ENCODE measurements around the gene ADAMTS9.

ADAMTS9 gene

DNA sequence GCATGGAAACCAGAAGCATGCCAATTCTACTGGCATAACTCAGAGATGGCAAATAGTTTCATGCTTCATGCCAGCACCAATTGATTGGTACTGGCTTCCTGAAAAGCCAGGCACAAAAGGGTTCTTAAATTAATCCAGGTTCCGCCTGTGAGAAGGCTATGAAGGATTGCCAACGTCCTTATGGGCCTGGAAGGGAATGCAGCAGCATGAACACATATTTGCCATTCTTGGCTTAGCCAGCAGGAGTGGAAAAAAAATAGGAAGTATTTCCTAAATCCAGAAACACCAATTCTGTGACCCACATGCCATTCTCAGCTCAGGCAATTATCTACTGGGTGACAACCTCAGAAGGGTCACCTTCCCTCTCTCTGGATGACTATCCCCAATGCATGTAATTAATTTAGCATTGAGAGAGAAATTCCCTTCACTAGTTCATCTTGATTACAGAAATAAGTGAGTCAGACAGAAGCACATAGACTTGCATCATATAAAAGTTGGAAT lies 36.0 kb downstream of the ADAMTS9 start:
- no peak for DNase-seq

DNA sequence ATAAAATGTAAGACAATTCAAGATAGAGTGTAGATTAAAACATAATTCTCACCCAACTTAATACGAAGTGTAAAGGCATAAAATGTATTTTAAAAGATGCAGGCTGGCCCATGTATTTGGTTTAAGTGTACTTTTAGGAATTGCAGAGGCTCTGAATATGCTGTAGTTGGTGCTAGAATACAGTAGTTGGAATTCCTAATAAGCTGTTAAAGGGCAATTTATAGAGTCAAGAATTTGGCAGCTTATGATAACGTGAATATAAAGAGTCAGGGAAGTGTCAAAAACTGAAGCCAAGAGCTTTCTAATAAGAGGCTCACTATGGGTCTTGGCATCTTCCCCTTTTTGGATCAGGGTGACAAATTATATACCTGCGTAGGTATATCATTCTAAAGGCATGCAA lies 36.5 kb downstream of the ADAMTS9 start:
- DNase-seq: no peak

DNA sequence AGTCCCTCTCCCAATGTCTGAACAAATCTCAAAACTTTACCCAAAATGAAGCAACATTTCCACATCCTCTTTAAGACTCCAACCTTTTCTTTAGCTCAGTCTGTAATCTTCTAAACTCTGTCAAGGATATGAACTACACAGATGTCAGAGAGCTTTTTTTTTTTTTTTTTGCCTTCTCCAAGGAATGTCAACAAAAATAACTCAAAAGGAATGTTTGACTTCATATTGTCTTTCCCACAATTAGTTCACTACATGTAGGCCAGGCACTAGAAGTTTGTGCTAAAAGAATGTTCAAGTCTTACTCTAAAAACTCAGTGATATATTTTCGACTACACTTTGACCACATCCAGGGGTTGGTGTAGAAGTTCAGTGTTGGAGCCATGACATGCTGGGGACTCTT lies 37.1 kb downstream of the ADAMTS9 start:
- DNase-seq: no peak

DNA sequence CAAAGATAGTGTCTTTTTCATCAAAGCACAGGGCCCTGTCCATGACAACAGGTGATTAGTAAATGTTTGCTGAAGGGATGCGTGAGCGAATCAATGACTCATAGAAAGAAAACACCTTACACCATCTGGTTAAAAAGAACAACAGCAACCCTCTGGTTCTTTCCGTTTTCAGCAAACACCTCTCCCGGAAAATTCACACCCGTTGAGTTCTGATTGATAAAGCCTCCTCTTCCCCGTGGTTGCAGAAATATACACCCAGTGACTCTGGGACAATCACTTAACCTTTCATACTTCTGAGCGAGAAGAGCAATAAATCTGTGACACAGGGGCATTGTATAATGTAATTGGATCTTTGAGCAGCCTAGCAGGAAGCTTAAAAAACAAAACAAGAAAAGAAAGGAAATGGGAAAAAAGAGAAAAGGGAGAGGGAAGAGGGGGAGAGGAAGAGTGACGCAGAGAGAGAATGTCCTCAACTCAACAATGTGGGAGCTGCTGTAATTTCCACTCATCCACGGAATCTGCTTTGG lies 37.6 kb downstream of the ADAMTS9 start:
- DNase-seq: no peak

DNA sequence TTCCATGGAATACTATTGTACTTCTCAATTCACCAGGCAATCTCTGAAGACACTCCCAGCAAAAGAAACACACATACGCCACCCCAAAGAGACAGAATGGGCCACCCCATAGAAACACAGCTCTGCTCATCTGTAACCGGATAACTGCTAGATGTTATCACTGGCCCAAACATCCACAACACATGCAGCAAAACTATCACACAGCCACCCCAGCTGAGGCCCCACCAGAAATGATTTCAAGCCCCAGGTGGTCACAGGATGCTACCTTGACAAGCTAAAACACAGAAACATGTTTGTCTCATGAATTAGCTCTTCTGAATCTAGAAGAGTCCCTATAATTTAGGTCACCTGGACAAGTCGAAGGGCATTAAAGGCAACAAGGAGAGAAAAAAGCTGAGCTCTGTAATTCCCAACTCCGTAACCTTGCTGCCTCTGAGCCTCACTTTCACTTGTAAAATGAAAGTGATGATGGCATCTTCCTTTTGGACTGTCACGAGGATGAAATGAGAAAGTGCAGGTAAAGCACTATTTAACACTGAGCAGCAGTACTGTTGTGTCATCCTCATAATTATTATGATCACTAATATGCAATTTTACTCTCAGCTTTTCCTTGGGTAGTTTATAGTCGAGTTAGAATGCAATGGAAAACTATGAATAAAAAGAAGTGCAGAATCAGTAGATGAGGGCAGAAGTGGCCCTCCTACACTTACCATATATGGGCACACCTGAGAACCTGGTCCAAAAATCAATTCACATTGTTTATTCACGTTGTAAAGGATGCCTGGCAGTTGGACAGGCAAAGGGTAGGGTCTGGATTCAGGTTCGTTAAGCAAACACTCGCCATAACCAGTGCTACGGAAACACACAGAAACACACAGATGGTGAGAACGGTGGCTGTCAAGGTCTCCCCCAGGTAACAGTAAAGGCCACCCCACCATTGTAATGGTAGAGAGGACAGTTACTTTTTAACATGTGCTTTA lies 38.6 kb downstream of the ADAMTS9 start:
- no peak for DNase-seq

DNA sequence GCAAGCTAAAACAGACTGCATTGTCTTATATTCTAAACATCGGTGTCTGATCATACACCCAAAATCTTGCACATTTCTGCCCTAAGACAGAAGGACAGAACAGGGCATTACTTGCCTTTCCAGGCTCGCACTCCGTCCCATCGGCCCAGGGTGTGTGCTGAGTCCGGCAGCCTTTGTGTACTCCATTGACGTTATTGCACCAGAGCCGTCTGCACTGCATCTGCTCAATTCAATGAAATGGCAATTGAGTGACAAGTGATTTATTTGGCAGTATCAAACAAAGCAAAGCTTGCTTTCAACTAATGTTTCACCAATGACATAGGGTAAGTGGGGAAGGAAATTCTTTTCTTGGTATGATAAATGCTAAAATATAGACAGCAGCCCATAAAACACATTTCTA lies 40.0 kb downstream of the ADAMTS9 start:
- no peak for DNase-seq

DNA sequence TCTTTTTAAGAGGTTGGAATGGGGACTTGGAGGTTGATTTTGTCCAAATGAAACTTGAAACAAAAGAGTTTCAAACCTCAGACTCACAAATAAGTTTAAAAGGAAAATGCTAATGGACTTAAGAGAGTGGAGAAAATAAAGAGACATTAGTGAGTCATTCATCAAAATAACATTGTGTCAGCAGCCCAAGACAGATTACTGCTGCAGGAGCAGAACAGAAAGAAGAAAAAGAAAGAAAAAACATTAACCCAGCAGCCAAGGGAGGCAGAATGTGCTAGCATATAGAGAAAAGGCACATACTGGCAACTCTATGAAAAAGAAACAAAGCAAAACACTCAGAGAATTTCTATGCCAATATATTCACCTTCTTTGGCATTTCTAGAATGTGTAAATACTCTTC lies 42.6 kb downstream of the ADAMTS9 start:
- DNase-seq: no peak

DNA sequence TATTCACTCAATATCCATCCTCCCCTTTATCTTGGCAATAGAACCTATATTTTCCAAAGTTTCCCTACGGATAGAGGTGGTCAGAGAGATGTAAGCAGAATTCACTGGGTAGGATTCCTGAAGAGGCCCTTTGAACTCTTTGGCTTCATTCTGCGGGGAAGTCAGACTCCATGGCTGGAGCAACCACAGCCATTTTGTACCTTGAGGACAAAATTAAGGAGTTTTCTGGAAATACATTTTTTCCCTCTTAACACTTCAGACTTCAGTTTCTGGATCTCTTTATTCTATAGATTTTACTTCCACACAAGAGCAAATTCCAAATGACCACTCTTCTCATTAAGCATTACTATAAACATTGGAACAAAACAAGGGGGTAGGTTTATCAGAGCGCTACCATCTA lies 43.3 kb downstream of the ADAMTS9 start:
- no peak for DNase-seq

DNA sequence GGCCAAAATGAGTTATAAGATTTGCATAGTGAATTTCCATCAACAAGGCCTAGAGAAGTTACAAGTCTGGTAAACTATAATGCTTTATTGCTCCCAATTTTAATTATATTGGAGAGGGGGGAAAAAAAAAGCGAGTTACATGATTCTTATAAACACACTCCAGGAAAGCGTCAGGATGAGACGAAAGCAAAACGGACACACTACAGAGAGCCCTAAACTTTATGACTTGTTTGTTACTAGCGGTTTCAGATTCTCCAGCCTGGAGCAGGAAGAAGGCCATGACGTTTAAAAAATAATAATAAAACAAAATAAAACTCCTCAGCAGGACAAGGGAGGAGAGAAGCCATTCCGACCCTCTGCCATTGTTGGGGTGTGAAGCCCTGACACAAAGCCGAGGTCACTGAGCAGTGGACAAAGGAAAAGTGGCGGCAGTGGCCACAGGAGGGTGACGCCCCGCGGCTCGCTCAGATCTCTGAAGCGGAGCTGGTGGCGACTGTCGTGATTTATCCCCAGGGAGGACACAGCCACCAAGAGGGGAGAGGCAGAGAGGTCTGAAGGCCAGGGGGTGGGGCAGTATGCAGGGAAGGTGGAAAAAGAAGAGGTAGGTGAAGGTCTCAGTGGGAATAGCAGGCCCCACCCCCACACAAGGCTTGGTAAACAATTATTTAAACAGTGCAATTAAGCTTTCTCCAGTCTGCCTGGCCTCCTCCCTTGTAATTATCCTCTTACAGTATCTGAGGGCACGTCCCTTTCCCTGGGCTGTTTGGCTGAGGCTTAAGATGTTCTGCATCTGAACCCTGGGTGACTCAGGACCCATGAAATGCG lies 45.3 kb downstream of the ADAMTS9 start:
- DNase-seq: no peak

DNA sequence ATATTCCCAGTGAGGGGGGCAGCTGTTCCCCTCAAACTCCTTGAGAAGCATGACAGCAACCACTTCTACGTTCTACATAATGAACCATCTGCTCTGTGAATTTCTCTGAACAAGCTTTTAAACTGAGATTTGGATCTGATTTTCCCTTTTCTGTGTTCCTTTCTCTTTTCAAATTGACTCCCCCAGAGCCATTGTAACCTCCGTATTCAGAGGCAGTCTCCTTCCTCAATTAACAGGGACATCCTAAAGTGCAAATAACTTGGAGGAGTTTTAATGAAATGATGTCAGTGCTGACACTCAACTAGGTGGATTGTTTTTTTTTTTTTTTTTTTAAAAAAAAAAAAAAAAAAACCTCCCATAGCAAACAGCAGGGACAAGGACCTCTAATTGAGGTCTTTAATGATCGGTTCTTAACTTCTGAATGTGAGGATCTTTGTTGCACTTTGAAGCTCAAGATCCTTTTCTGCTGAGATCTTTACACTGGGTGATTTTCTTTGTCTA lies 48.8 kb downstream of the ADAMTS9 start:
- DNase-seq: no peak

DNA sequence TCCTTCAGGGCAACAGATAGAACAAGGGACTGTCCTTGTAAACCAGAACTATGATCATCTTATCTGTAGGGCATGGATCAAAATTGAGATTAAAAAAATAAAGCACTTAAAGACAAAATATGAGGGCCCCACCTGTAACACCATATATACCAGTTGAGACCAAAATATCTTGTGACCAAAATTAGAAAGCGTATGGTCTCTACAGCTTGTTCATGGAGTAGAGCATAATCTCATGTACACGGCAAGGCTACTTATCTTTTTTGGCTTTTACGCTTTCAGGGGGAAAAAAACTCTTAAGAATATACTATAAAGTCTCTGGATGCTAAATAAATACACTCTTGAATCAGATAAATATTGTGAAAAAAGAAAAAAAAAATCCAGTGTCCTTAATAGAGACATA lies 49.3 kb downstream of the ADAMTS9 start:
- DNase-seq: no peak

DNA sequence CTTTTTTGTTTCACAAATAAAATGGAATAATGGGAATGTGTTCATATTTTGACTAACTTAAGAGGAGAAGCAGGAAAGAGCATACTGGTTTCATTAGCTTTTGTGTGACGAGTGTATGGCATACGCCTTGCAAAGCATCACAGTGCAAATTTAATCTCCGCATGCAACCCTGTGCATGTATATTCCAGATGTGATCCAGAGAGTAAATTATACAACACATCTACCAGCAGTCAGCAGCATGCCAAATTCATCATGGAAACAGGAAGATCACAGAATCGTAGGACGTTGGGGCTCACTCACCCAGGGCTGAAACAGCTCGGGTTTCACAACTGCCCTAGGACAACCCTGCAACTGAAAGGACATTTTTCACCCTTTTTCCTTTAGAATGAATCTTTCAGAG lies 53.4 kb downstream of the ADAMTS9 start:
- no peak for DNase-seq

DNA sequence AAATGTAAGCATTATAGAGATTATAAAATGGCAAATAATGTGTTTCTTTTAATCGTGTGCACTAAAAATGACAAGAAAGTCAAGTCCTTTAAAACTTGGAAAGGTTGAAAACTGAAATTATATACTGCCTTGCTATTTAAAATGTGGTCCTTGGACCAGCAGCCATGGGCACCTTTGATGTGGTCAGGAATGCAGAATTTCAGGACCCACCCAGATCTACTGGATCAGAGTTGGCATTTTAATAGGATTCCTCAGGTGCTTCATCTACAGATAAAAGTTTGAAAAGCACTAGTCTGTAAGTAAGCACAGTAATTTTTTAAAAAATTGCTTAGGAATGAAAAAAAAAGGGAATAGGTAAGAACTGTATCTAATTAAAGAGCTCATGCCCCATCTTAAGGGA lies 55.8 kb downstream of the ADAMTS9 start:
- DNase-seq: no peak

DNA sequence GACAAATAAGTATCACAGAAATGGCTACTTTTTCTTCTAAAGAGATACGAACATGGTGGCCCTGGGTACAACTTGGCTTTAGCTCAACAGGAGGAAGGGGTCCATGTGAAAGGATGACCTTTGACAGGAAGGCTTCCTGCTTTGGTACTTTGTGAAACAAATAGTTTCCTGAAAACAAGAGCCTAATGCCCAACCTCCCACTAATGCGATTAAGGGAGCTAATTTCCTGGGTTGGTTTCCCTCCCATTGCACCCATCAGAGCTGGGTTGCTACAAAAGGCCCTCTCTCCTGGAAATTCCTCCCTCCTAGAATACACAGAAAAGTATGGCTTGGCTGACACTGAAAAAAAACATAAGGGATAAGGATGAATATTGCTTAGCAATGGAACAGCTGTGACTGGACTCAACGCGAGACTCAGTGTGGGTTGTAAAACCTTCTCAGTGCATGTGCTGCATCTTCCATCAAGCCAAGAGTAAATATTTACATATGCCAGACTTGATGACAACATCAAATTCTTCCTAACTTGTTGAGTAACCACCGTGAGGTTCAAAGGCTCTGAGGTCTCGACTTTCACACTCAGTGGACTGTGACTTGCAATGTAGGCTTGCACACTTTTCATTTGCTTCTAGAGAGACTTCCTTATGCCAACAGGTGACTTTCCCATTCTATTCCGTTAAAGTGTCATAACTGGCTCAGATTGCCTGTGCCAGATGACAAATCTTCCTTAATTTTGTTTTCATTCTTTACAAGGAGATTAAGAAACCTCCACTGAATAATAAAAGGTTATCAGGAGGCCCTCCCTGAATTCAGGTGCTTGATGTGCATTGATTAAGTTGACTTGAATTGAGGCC lies 60.1 kb downstream of the ADAMTS9 start:
- DNase-seq: no peak

DNA sequence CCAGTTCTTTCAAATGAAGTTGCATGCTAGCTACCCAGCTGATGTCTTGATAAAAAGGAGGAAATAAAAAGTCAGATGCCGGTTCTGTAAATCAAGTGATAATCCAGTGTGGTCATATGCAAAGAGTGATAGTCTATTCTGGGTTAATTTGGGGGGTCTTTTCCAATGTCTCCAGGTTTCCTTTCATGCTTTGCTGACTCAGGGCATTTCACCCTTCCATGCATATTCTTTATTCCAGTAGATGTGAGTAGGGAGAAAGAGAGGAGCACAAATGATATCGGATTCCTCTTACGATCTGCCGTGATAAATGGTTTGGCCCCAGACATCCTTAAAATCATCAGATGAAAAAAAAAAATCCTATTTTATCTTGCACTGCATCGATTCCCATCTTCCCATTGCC lies 60.8 kb downstream of the ADAMTS9 start:
- DNase-seq: no peak

DNA sequence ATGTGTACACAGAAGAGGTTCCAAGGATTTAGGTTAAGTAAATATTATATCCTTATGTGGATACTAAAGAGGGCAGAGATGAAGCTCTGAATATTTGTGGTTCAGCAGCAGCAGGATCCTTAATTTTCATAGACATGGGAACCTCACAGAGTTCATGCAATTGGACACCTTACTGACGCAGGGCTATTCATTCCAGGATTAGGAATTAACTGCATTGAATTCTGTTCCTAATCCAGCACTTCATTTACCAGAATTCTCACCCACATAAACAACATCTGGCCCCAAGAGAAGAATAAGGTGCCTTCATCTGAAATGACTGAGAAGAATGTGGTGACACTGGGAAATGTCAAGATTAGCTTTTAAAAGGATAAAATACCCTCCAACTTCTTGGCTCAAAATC lies 62.4 kb downstream of the ADAMTS9 start:
- DNase-seq: no peak

DNA sequence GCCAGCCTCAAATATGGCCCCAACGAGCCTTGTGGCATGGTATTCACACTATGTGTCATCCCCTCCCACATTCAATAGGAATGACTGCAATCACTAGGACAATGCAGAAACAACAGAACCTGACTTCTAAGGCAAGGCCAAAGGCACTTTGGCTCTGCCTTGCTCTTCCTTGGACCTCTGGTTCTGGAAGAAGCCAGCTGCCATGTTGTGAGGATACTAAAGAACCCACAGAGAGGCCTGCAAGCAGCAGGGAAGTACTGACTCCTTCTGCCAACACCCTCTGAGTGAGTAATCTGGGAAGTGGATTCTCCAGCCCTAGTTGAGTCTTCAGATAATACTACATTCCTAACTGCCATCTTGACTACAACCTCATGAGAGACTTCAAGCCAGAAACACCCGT lies 64.7 kb downstream of the ADAMTS9 start:
- DNase-seq: no peak

DNA sequence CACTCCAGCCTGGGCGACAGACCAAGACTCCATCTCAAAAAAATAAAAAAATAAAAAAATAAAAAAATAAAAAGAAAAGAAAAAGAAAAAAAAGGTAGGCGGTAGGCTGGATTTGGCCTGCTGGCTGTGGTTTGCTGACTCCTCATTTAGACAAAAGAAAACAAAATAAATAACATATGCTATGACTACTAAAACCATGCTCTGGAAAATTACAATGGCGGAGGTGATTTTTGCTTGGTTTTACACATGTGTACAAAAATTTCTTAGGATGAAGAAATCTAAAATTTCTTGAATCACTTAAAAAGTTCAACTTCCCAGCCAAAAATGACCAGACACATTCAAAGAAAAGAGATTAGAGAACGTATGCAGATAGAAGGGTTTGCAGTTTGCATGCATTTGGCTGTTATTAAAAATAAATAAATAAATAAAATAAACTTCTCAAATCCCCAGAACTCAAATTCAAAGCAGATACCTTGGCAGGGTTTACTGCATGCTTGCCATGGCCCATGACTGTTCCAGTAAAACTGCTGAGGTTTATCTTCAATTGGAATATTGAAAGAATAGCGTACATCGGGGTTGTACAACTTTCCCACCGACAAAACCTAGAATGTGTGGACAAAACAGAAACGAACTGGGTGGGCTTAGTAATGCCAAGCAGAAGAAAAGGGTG lies 65.9 kb downstream of the ADAMTS9 start:
- DNase-seq: no peak

DNA sequence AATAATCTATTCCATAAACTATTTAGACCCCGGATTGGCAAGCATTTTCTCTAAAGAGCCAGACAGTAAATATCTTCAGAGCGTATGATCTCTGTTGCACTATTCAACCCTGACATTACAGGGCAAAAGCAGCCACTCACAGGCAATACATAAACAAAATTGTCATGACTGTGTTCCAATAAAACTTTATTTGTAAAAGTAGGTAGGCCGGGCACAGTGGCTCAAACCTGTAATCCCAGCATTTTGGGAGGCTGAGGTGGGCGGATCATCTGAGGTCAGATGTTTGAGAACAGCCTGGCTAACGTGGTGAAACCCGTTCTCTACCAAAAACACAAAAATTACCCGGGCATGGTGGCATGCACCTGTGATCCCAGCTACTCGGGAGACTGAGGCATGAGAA lies 66.5 kb downstream of the ADAMTS9 start:
- no peak for DNase-seq

DNA sequence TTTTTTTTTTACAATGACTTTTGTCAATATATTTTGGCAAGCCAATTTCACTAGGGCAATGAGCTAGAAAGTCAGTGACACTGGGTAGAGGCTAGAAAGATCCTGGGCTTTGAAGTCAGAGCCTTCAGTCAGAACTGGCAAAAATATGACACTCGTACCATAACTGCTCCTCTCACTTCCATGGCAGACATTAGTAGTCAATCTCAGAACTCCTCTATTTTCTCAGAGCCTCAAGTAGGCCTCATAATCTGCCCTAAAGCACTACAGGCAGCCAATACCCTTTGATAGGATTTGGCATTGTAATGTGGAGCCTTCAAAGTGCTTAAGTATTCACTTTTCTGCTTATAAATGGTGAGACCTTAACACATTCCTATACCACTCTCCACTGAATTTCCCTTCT lies 67.8 kb downstream of the ADAMTS9 start:
- no peak for DNase-seq

DNA sequence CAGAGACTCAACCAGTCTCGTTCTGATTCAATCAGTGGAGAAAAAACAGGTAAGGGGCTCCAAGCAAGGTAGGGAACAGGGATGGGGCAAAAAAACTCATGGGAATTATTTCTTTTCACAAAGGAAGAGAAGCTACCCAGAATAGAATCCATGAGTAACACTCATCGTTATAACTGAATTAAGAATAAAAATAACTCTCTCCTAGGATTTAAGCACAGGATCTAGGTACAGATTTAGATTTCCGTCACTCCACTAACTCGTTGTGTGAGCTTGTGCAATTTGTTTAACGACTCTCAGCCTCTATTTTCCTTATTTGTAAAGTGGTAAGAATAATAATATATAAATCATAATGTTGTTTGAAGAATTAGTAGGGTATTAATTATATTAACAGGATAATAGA lies 68.6 kb downstream of the ADAMTS9 start:
- no peak for DNase-seq

DNA sequence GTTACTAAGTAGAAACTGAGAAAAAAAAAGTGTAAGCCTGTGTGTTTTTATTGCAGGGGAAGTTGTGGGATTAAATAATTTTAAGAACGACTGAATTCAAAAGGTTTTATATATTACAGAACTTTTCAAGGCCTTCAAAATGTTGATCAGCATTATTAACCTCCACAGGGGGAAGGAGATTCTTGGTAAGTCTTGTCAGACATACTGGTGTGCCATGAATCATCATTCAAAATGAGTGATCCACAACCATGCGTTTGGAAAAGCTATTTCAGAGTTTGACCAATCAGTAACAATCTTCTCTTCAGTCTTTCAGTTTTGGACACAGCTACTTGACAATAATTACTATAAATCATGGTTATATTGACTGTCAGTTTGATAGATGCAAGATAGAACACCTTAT lies 70.2 kb downstream of the ADAMTS9 start:
- no peak for DNase-seq

All from CD4-positive, alpha-beta T cell treated with Interferon gamma for 1 hour (primary cell).